GM18498 (cell line): Measurements from ENCODE around the gene SYT9.
"Not testable (repeated sequence)": the region's sequence is repeated elsewhere in the genome, so short reads cannot be mapped to it uniquely, and the experiment has no call there.

Source experiments
- ATAC-seq: cut with Tn5 transposase; IDR thresholded peaks from one replicate; pipeline ENCODE4 v1.9.1; 2021; ENCODE audit warnings: mild to moderate bottlenecking, moderate library complexity; ENCODE audit not compliant: unreplicated experiment

The SYT9 gene

GRCh38 chr11:7335442-7335841 lies 83.7 kb downstream of the SYT9 start:
- ATAC-seq = not testable (repeated sequence)

- no peak for ATAC-seq
These were observed 89.8 kb downstream of the SYT9 start for GRCh38 chr11:7341551-7341950.

DNA sequence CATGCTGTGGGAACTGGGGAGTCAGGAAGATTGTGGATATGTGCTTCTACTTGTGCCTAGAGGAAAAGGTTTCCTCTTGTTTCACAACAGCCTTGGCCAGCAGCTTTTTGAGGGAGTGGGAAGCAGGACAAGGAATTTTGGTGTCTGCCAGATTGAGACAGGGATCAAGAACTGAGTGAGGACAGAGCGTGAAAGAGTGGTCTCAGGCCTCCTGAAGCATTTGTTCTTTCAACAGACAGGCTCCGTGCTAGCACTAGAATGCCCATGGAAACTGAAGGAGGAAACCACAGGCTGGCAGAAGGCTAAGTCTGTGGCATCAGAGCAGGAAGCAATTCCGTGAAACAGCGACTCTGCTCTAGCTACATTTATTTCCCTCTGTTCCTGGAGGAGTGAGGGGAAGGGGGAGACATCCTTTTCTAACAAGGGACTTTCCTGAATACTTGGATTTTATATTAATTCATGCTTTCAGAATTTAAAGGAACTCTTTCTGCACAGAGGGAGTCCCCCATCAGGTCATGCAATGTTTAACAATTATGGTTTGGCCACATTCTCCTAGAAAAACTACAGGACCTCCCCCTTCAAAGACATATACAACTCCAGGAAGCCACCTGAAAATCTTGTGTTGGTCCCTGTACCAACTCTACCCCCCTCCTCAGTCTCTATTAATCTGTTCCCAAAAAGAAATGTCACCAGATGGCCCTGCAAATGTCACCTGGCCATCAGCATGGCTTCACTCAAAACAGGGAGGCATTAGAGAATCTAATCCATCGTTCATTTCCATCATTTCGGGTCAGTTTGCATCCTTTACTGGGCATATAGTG lies 96.1 kb downstream of the SYT9 start:
- no peak for ATAC-seq

- no peak for ATAC-seq
These were observed 97.0 kb downstream of the SYT9 start for GRCh38 chr11:7348432-7349304.

- no peak for ATAC-seq
These were observed 99.5 kb downstream of the SYT9 start for GRCh38 chr11:7351228-7351627.

GRCh38 chr11:7353100-7353499 lies 101.4 kb downstream of the SYT9 start:
- peak; percentile 58 for ATAC-seq

- no peak for ATAC-seq
These were observed 113.0 kb downstream of the SYT9 start for GRCh38 chr11:7364660-7365059.

GRCh38 chr11:7367803-7368202 lies 116.1 kb downstream of the SYT9 start:
- no peak for ATAC-seq

DNA sequence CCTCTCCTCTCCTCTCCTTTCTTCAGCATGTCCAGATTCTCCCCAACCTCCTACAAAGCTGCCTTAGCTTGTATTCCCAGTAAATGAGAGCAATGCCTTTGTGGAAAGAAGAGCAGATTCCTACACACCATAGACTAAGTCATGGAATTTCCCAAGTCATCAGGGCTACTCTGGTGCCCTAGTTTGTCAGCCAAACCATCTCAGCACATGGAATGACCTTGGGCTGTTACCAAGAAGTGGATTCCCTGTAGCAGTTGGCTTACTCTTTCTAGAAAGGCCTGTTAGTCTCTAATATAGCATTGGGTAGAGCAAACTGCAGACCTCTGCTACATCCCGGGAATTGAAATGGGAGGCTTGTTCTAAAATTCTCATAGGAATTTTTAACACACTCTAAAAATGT lies 124.7 kb downstream of the SYT9 start:
- no peak for ATAC-seq

GRCh38 chr11:7381937-7382336 lies 130.2 kb downstream of the SYT9 start:
- ATAC-seq = peak; percentile 51

DNA sequence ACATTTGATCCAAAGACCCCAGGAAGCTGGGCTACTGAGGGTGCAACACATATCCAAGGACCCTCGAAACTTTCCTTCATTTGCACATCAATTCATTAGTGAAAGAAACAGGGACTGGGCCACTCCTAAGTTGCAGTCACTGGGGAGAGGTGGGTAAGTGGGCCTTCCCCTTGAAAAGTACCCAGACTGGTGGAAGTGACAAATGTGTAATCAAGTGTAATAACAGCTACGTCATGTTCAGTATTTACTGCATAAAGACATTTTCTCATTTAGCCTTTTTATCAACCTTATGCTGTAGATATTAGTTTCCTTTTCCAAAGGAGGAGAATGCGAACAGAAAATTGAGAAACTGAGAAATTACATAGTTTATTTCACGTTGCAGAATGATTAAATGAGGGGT lies 131.7 kb downstream of the SYT9 start:
- no peak for ATAC-seq

GRCh38 chr11:7384691-7385090 lies 133.0 kb downstream of the SYT9 start:
- ATAC-seq = no peak

- no peak for ATAC-seq
These were observed 133.8 kb downstream of the SYT9 start for GRCh38 chr11:7385532-7385931.

- ATAC-seq = no peak
These were observed 162.5 kb downstream of the SYT9 start for GRCh38 chr11:7413961-7414915.

- ATAC-seq = no peak
These were observed 163.5 kb downstream of the SYT9 start for GRCh38 chr11:7414973-7415817.

- ATAC-seq = no peak
These were observed 164.4 kb downstream of the SYT9 start for GRCh38 chr11:7416080-7416479.

DNA sequence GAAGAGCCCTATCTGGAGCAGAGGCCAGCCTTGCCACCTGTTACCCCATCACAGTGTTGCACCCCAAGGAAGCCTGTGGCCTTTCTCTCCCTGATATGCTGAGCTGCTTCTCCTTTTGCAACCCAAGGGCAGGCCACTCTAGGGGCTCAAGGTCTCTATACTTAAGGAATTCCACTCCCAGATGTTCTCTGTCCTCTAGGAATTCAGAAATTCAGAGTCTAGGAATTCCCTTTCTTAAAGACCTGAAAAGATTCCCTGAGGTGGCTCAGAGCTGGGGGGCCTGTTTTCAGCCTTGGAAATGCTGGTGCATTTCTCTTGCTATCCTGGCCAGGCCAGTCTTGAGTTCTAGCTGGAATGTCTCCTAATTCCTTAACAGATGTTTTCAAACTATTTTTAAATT lies 165.6 kb downstream of the SYT9 start:
- no peak for ATAC-seq

- no peak for ATAC-seq
These were observed 166.4 kb downstream of the SYT9 start for GRCh38 chr11:7418061-7418460.

DNA sequence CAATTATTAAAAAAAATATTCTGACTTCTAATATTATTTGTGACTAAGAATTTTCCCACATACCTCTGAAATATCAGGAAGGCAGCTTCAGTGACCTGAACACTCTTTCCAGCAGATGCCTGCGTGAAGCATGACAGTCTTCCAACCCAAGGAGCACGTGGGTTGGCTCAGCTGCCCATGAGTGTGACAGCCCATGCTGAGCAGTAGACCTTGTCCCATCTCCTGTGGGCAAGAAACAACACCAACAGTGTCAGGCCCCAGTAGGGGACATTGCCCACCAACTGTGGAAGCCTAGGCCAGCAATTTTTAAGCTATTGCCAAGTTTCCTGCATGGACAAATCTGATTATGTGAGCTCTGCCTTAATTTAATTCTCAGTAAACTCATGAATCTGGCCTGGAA lies 167.2 kb downstream of the SYT9 start:
- no peak for ATAC-seq

DNA sequence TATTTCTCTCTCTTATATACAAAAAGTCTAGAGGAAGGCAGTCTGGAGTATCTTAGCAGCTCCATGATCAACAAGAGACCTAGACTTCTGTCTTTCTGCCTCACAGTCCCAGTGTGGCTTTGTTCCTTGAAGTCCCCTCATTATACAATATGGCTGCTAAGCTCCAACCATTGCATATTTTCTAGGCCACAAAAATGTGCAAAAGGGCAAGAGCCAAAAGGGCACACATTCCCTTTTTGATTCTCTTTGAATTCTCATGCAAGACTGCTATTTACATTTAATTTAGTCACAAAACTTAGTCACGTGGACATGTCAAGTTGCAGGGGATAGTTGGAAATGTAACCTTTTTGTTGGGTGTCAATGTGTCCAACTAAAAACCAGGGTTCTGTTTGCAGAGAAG lies 169.4 kb downstream of the SYT9 start:
- no peak for ATAC-seq
